Stomach (tissue), 4 donors: ENCODE measurements around the gene NCOA1.

Source experiments
- POLR2A ChIP-seq, 4 donors: fragments of 450-650 bp; IDR thresholded peaks; one replicate each; pipeline ENCODE4 v1.6.1; 2016; ENCODE audit warnings: antibody characterized with exemption in 4 of 4, control low read depth in 2 of 4, mild to moderate bottlenecking in 1 of 4, moderate library complexity in 1 of 4
- POLR2AphosphoS5 ChIP-seq, 3 donors: sonication (generic); formaldehyde crosslinking; IDR thresholded peaks; one replicate each; pipeline ENCODE4 v1.6.1; 2016; ENCODE audit warnings: antibody characterized with exemption in 3 of 3
- TF ChIP-seq, protein P1 (sequence below), 7 experiments: fragments of 450-650 bp in 4 of 7; fragments of 200-600 bp in 3 of 7; sonication (generic) in 3 of 7; IDR thresholded peaks; one replicate each; pipeline ENCODE4 v1.5.1; 2016 to 2019; ENCODE audit warnings: antibody characterized with exemption in 7 of 7, control low read depth in 2 of 7, mild to moderate bottlenecking in 1 of 7

DNA sequence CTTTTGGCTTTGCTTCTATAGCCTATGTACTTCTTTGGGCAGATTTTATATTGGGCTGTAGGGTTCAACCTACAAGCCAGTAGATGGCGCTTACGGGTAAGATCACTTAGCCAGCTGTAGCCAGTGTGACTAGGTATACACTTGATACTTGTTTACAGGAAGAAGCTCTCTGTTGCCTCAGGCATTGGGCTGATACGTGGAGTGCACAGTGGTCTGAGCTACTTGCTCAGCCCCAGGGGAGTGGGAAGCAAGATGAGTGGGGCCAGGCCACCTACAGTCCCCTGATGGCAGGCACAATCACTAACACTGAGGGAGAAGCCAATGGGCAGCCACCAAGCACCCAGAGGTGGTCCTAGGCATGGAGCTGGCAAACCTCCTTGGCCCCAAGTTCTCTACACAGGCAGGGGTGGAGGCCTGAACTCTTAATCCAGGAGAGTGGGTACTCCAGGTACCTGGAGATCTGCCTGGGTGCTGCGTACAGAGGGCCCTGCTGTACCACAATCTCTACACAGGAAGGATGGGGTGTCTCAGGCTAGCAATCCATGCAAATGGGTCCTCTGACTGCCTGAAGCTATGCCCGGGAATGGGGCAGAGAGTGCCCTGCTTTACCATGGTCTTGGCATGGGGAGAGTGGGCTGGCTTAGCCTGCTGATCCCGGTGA, 122.2 kb downstream of the NCOA1 start:
- TF ChIP-seq, protein P1, sequence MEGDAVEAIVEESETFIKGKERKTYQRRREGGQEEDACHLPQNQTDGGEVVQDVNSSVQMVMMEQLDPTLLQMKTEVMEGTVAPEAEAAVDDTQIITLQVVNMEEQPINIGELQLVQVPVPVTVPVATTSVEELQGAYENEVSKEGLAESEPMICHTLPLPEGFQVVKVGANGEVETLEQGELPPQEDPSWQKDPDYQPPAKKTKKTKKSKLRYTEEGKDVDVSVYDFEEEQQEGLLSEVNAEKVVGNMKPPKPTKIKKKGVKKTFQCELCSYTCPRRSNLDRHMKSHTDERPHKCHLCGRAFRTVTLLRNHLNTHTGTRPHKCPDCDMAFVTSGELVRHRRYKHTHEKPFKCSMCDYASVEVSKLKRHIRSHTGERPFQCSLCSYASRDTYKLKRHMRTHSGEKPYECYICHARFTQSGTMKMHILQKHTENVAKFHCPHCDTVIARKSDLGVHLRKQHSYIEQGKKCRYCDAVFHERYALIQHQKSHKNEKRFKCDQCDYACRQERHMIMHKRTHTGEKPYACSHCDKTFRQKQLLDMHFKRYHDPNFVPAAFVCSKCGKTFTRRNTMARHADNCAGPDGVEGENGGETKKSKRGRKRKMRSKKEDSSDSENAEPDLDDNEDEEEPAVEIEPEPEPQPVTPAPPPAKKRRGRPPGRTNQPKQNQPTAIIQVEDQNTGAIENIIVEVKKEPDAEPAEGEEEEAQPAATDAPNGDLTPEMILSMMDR (IDR thresholded peaks at IDR 0.05) = no peak
- TF ChIP-seq POLR2A (IDR thresholded peaks at IDR 0.05) (no peak), POLR2AphosphoS5 (IDR thresholded peaks at IDR 0.05) (no peak)
